ENCODE results near the gene SSR3. TPM values are rescaled to one million over a fixed set of nuclear protein-coding genes. Genes with fewer than 3 reads are reported as not detected.

The SSR3 gene
- total RNA-seq, 2 experiments from 2014 or later, result 63.3 to 158 TPM

GRCh38 chr3:156491192-156491591 lies 63.7 kb downstream of the SSR3 start:
- H3K4me2 ChIP-seq (ENCODE audit: low read length), result no peak overlapping the region
- ChIA-PET POLR2A (interaction anchor here (0.6 to 0.9 kb wide), 4 partner anchors 9 to 332 kb away, joined by 3 read pairs; no protein-coding TSS in a partner anchor), CTCF (ENCODE audit: unreplicated experiment) (no interaction called here)
- no TSS peak for BruUV-seq (replicated peaks)
- no peak overlapping the region for H2AFZ ChIP-seq (ENCODE audit: low read length)
- H4K20me1 ChIP-seq (ENCODE audit: insufficient read depth, low read length), result no peaks in the 10 kb centered on the region
- no peak overlapping the region for H3K4me3 ChIP-seq (ENCODE audit: low read depth, low read length, poor library complexity, severe bottlenecking)
- intact Hi-C loops (cut with micrococcal nuclease; ENCODE audit: unreplicated experiment), result no loop called here
- no peaks in the 10 kb centered on the region for H3K9me2 ChIP-seq (ENCODE audit: insufficient read depth, low read length)
- no peaks in the 10 kb centered on the region for H3K9me3 ChIP-seq (ENCODE audit: low read length)
- no peaks in the 10 kb centered on the region for H3K79me2 ChIP-seq (ENCODE audit: insufficient read depth, low read depth, low read length)
- H3K36me3 ChIP-seq (ENCODE audit: insufficient read depth, low read length), result no peaks in the 10 kb centered on the region
- no peak for TF ChIP-seq EZH2phosphoT487 (IDR thresholded peaks at IDR 0.05; ENCODE audit: borderline replicate concordance, low read depth, low read length)
- TF ChIP-seq CTCF (conservative IDR thresholded peaks at IDR 0.05; ENCODE audit: low read length), result no peak
- no peak overlapping the region for H3K27ac ChIP-seq (ENCODE audit: low read depth, low read length, poor library complexity, severe bottlenecking)
- DNase-seq (ENCODE audit: low spot score), result no peak
- H3K4me1 ChIP-seq (ENCODE audit: insufficient read depth, low read length, poor library complexity, severe bottlenecking), result no peaks in the 10 kb centered on the region

Other genes starting within 250 kb of the SSR3 start
- gene TIPARP, start 119.5 kb upstream of the SSR3 start, total RNA-seq (2014; rRNA removed; shearing (Covaris generic)), result 9.7 and 10.0 TPM in 2 replicates
- gene TIPARP, start 119.5 kb upstream of the SSR3 start, total RNA-seq (2022), result 13.4 and 14.8 TPM in 2 replicates

Data from OCI-LY7 (cell line).